Adipose tissue (tissue), 3 donors: ENCODE results near the gene MAMSTR. TPM values are rescaled to one million over a fixed set of nuclear protein-coding genes. Genes with fewer than 3 reads are reported as not detected.
"Not testable (repeated sequence)": the region's sequence is repeated elsewhere in the genome, so short reads cannot be mapped to it uniquely, and the experiment has no call there.

Experiments used
- H3K27ac ChIP-seq: one replicate; pipeline ENCODE4 v1.5.1; 2013; ENCODE audit warnings: low read depth, low read length
- WGBS, 3 donors: extraction: QIAGEN DNeasy Blood & Tissue Kit; methylation state at CpG; one replicate each; pipeline ENCODE4 v1.1.7; 2013; 5-methylcytosine and 5-hydroxymethylcytosine counted together
- polyA plus RNA-seq, 3 donors: library from polyadenylated mRNA; stranded (reverse); fragments of 200-250 nt; gene quantifications; one replicate each; pipeline ENCODE4 v1.2.3, GENCODE V29; 2013
- donor health status: healthy with polysubstance abuse.
- donor health status: Bipolar disorder and iron deficiency.
- donor health status: healthy.

Gene MAMSTR
- polyA plus RNA-seq, 3 donors = 0.86 to 2.2 (median 1.3) TPM

GRCh38 chr19:48726556-48726955, 7.0 kb upstream of the MAMSTR start:
- 51 to 80% (median 65%) methylated on average over 2 of the region's 2 CpGs for WGBS, 3 donors

DNA sequence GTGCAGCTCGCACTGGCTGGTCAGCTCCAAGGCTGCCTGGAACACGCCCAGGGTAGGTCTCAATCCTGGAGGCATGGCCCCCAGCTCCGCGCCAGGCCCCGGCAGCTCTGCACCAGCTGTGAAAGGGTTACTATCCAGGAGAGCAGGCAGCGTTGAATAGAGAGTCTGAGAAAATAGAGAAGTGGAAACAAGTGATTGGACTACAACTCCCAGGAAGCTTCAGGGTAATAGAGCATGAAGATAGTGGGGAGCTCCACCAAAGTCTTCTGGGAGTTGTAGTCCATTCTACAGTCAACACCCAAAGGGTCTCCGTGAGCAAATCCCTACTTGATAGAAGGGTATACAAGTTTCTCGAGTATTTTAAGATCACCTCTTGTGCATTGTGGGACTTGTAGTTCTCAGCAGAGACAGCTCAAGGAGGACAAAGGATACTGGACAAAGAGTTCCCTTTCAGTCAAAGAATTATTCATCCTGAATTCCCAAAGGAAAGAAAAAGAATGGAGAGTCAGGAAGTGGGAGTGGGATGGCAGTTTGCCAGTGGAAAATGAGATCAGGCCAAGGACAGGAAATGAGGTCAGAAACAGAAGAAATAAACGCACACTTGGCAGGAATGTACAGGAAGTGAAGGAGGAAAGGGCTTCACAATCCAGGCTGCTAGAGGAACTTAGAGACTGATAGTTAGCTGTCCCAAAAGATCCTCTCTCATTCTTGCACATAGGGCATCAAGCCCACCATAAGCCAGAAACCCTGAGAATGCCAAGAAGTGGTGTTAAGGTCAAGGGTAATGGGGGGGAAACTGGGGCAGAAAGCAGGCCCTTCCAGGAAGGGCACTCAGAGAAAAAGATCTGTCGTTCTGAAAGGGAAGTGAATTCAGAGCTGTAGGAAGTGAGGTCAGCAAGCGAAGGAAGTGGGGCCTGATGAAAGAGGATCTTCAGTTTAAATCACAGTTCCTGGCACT, 5.5 kb upstream of the MAMSTR start:
- WGBS, 3 donors = 36 to 55% (median 38%) methylated on average over 11 of the region's 11 CpGs
- H3K27ac ChIP-seq = no peak overlapping the region

More at GRCh38 chr19:48726556-48726955, 7.0 kb upstream of the MAMSTR start:
- H3K27ac ChIP-seq = no peak overlapping the region

DNA sequence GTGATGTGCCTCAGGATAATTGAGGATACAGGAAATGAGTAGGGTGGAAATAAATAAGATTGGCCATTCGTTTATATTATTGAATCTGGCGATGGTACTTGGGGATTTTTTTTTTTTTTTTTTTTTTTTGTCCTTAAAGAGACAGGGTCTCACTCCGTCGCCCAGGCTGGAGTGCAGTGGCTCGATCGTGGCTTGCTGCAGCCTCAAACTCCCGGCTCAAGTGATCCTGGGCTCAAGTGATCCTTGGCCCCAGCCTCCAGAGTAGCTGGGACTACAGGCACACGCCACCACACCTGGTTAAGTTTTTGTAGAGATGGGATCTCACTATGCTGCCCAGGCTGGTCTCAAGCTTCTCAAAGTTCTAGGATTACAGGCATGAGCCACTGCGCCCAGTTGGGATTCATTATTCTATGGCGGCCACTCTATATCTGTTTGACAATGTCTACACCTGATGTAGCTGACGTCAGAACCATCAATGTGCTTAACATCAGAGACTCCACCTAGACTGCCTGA, 2.7 kb upstream of the MAMSTR start:
- WGBS, 3 donors = 81 to 84% (median 84%) methylated on average over 11 of the region's 11 CpGs
- no peak overlapping the region for H3K27ac ChIP-seq

- no peak overlapping the region for H3K27ac ChIP-seq
- 6 to 22% (median 22%) methylated on average over 42 of the region's 42 CpGs for WGBS, 3 donors
Measured at GRCh38 chr19:48720613-48721296, 1.2 kb upstream of the MAMSTR start.

- WGBS, 3 donors = 18 to 40% (median 28%) methylated on average over 12 of the region's 12 CpGs
- H3K27ac ChIP-seq = no peak overlapping the region
Measured at GRCh38 chr19:48720251-48720612, 707 bp upstream of the MAMSTR start.

GRCh38 chr19:48718711-48719231, 754 bp downstream of the MAMSTR start:
- H3K27ac ChIP-seq = no peak overlapping the region
- WGBS, 3 donors = 34 to 62% (median 56%) methylated on average over 15 of the region's 15 CpGs

DNA sequence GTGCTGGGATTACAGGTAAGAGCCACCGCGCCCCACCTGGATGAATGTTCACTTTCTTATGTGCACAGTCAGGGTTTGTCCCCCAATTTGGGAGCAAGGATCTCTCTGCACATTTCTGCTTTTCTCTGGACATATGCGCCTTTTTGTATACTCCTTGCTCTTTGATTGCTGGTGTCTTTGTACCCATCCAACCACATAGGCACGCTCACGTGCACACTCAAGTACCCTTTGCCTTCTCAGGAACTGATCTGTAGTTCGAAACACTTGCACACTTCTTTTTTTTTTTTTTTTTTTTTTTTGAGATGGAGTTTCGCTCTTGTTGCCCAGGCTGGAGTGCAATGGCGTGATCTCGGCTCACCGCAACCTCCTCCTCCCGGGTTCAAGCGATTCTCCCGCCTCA, 1.4 kb downstream of the MAMSTR start:
- H3K27ac ChIP-seq = not testable (repeated sequence)
- WGBS, 3 donors = 91 to 96% (median 91%) methylated on average over 12 to 13 of the region's 13 CpGs

GRCh38 chr19:48716562-48717291, 2.8 kb downstream of the MAMSTR start:
- H3K27ac ChIP-seq = no peak overlapping the region

DNA sequence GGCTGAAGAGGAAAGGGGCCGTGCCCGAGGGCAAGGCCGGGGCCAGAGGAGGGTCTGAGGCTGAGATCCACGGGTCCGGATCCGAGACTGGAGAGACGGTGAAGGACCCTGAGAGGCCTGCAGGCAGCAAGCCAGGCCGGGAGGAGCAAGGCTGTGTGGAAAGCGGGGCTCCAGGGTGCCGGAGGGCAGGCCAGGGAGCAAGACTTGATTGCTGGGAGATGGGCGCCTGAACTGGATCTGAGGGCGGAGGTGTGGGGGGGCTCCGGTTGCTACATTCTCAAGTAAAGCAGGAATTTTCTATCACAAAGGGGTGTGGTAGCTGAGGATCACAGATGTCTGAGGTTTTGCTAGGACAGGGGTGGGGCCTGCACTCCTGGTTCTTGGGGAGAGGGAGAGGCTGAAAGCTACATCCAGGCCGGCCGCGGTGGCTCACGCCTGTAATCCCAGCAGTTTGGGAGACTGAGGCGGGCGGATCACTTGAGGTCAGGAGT, 3.8 kb downstream of the MAMSTR start:
- WGBS, 3 donors = 60 to 74% (median 65%) methylated on average over 18 to 19 of the region's 19 CpGs
- H3K27ac ChIP-seq = no peak overlapping the region

More at GRCh38 chr19:48716562-48717291, 2.8 kb downstream of the MAMSTR start:
- WGBS, 3 donors = 23 to 35% (median 35%) methylated on average over 19 to 24 of the region's 24 CpGs

DNA sequence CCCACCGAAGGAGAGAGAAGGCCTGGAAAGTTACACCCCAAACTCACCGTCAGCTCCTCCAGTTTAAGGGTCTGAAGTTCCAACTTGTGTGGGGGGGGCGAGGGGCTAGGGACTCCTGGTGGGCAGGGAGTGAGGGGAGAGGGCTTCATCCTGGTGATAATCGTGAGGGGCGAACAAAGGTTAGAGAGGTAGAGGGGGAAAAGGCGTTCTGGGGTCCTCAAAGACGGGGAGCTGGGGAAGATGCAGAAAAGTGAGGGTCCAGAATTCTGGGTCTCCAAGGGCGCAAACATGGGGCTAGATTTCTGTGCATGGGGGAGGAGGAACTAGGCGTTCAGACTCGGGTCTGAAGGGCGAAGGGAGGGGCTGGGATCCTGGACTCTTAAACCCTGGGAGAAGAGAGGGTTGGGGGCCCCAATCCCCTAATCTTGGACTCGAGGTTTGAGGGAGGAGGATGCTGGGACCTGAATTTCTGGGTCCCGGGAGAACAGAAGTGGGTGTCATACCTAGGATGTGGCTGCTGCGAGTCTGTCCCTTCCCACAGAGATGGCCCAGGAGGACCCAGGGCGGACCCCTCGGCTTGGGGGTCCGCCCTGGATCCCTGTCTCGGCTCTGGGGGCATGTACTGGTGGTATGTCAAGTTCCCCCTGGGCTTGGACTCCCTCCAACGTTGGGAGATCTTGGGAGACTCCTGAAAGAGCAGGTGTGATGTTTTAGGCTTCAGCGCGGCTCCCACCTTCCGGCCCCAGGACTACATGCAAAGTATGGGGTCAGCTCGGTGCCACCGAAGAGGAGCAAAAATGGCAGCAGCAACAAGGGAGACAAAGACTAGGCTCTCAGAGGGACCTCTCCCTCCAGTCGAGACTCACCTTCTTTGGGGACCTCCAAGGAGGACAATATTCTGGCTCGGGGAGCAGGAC, 4.5 kb downstream of the MAMSTR start:
- WGBS, 3 donors = 53 to 57% (median 55%) methylated on average over 26 of the region's 26 CpGs
- H3K27ac ChIP-seq = no peak overlapping the region

DNA sequence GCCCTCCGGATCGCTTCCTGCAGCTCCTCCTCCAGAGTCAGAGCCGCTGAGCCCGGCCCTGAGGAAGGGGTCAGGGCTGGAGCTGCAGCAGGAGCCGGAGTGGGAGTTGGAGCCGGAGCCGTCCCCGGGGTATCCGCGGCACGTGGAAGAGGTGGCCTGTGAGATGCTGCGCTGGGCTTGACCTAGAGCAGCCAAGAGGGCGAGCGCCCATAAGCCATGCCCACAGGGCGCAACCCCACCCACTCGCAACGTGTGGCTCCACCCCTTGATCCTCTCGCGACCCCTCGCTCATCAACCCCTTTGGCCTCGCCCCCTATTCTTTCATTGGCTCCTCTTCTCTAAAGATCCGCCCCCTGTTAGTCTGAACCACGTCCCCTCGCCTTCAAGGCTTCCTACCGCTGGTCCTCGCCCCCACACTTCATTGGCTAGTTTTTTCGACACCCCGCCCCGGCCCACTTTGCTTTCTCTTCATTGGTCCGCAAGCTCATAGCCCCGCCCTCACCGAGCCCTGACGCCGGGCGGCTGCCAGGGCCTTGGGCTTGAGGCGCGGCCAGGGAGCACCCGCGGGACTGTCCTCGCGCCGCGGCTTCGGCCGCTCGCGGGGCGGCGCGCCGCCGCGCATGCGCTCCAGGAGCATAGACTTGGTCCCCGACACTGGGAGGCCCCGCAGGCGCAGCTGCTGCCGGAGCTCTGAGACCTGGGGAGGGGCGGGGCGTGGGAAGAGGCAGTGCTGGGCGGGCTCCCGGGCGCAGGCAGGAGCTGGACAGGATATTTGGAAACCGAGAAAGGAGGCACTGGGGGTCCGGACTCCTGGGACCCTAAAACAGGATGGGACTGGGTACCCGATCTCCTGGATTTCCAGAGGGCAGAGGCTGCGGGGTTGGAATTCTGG, 5.4 kb downstream of the MAMSTR start:
- WGBS, 3 donors = 0 to 1% (median 1%) methylated on average over 67 of the region's 67 CpGs
- no peak overlapping the region for H3K27ac ChIP-seq

GRCh38 chr19:48713041-48713863, 6.3 kb downstream of the MAMSTR start:
- 19 to 25% (median 19%) methylated on average over 24 to 25 of the region's 25 CpGs for WGBS, 3 donors
- no peak overlapping the region for H3K27ac ChIP-seq

DNA sequence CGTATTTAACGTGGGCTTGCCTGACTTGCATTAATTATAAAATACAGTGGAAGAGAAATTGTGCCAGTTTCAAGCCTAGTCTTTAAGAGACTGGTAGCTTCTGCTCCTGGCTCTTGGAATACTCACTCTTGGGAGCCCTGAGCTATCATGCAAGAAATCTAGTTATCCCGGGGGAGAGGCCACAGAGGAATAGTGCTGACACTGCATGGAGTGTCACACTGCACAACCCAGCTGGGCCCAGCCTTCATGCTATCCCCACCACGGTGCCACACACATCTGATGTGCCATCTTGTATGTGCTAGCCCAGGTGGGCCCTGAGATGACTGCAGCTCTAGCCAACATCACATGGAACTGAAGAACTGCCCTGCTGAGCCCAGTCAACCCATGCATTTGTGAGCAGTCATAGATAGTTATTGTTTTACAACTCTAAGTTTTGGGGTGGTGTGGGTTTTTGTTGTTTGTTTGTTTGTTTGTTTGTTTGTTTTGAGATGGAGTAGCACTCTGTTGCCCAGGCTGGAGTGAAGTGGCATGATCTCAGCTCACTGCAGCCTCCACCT, 8.3 kb downstream of the MAMSTR start:
- H3K27ac ChIP-seq = no peak overlapping the region
- WGBS, 3 donors = 91 to 94% (median 94%) methylated on average over 4 of the region's 4 CpGs

GRCh38 chr19:48708471-48708870, 11.1 kb downstream of the MAMSTR start:
- whole genome bisulfite sequencing, 3 donors = 67 to 71% (median 69%) methylated on average over 10 to 11 of the region's 11 CpGs
- no peak overlapping the region for H3K27ac ChIP-seq

DNA sequence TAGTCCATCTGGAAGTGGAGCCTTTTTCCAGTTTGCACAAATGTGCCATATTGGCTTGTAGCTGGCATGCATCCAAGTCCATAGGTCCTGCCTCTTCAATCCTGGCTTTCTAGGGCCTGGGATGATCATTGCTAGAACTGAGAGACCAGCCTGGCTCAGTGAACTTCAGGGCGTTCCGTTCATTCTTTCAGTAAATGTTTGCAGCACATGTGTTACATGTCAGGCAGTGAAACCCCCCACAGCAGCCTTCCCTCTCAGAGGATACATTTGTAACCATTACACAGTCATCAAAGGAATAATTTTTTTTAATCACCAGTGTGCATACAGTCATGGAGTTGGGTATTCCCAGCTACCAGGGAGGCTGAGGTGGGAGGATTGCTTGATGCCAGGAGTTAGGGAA, 14.1 kb downstream of the MAMSTR start:
- H3K27ac ChIP-seq = no peak overlapping the region
- 50 to 62% (median 60%) methylated on average over 2 of the region's 2 CpGs for WGBS, 3 donors
